ENCODE results near the gene CELF2. TPM values are rescaled to one million over a fixed set of nuclear protein-coding genes. Genes with fewer than 3 reads are reported as not detected.

Gene CELF2
- total and polyA plus RNA-seq, 2 of the 4 experiments (the other 2 are of a cell fraction) = 3.5 to 6.6 TPM

GRCh38 chr10:11146402-11147171 is 128.9 kb downstream of the CELF2 start:
- no peak overlapping the region for H4K91ac ChIP-seq (ENCODE audit: insufficient read depth, low read depth, low read length)
- H3K27me3 ChIP-seq (ENCODE audit: control insufficient read depth, insufficient read depth, low read length) = no peaks in the 10 kb centered on the region
- no peaks in the 10 kb centered on the region for H4K20me1 ChIP-seq (ENCODE audit: insufficient read depth, low read length)
- H3K9ac ChIP-seq (ENCODE audit: low read depth, low read length) = no peak overlapping the region
- in situ Hi-C loops (cut with MboI; ENCODE audit: low sequenced_read_pairs) (no loop called here), intact Hi-C loops (cut with micrococcal nuclease) (no loop called here), dilution Hi-C loops (cut with HindIII; ENCODE audit: low sequenced_read_pairs, unreplicated experiment) (no loop called here)
- H3K9me1 ChIP-seq (ENCODE audit: insufficient read depth, low read length) = no peaks in the 10 kb centered on the region
- no peak overlapping the region for H2AK9ac ChIP-seq (replicated peaks; ENCODE audit: low read depth, low read length, poor library complexity)
- H2BK120ac ChIP-seq (ENCODE audit: low read depth, low read length) = no peak overlapping the region
- DNase-seq (peak; percentile 9), ATAC-seq (ENCODE audit: low read depth) (peak; percentile 37)
- no peak overlapping the region for H3K4me2 ChIP-seq (ENCODE audit: low read depth, low read length)
- no peak overlapping the region for H3K18ac ChIP-seq (ENCODE audit: low read depth, low read length)
- ChIA-PET CTCF (interaction anchor here (0.7 kb wide), 1 partner anchor 125 kb away, joined by 3 read pairs; no protein-coding TSS in a partner anchor), POLR2A (ENCODE audit: unreplicated experiment) (no interaction called here)
- no peaks in the 10 kb centered on the region for H3K79me1 ChIP-seq (ENCODE audit: low read depth in 1 of 2, low read length in 2 of 2)
- H3K23ac ChIP-seq (ENCODE audit: low read depth, low read length) = no peak overlapping the region
- no peak overlapping the region for H2BK20ac ChIP-seq (ENCODE audit: low read depth, low read length)
- H3K4ac ChIP-seq (ENCODE audit: low read depth, low read length) = no peak overlapping the region
- 20% methylated on average over 2 of the region's 6 CpGs; no CpG with 5 or more reads in 1 of the 2 experiments for WGBS, 2 experiments (ENCODE audit: extremely low coverage in 2 of 2, insufficient read length in 1 of 2)
- H2AFZ ChIP-seq (replicated peaks; ENCODE audit: low read length, poor library complexity) = no peak overlapping the region
- TF ChIP-seq CHD1 (IDR thresholded peaks at IDR 0.05; ENCODE audit: low read depth, low read length) (no peak), BHLHE40 (IDR thresholded peaks at IDR 0.05; ENCODE audit: low read depth, low read length) (peak; percentile 27; the same call in 1 of the 2 replicates)
- H3K27ac ChIP-seq (ENCODE audit: insufficient read depth, low read length) = no peak overlapping the region
- H2BK15ac ChIP-seq (ENCODE audit: low read depth, low read length) = no peak overlapping the region
- no peak overlapping the region for H4K5ac ChIP-seq (ENCODE audit: low read depth, low read length)
- no peak overlapping the region for H3K56ac ChIP-seq (ENCODE audit: extremely low read depth, insufficient read depth, low read length)
- no peak overlapping the region for H2BK5ac ChIP-seq (ENCODE audit: low read depth, low read length, poor library complexity, severe bottlenecking)
- no peaks in the 10 kb centered on the region for H3K36me3 ChIP-seq (ENCODE audit: control insufficient read depth, insufficient read depth, low read length)
- no TSS peak for BruUV-seq (replicated peaks)
- no peak overlapping the region for H3K4me3 ChIP-seq (ENCODE audit: insufficient read depth, low read depth, low read length)
- H4K8ac ChIP-seq (ENCODE audit: low read depth in 2 of 2, low read length in 2 of 2) = no peak overlapping the region
- H2AK5ac ChIP-seq (ENCODE audit: low read depth, low read length) = no peak overlapping the region
- H3K9me3 ChIP-seq (ENCODE audit: control insufficient read depth, insufficient read depth, low read length) = no peaks in the 10 kb centered on the region
- no peak overlapping the region for H3K14ac ChIP-seq (replicated peaks; ENCODE audit: low read depth, low read length)
- no peaks in the 10 kb centered on the region for H3K4me1 ChIP-seq (ENCODE audit: control insufficient read depth, insufficient read depth, low read length)
